Cardiac ventricle fibroblast (primary cell): ENCODE data around the gene SLC22A17. TPM values are rescaled to one million over a fixed set of nuclear protein-coding genes. Genes with fewer than 3 reads are reported as not detected.

Experiments used
- total RNA-seq: library from RNA; depleted of rRNA; stranded (reverse); fragments of >200 nt; gene quantifications from 2 replicates; pipeline ENCODE4 v1.2.3, GENCODE V29; 2015

SLC22A17 gene
- 26.1 and 33.0 TPM in 2 replicates for total RNA-seq

GRCh38 chr14:23352506-23353432, at the start of gene SLC22A17:
SLC22A17 (minus strand) TSS chr14:23352887.

DNA sequence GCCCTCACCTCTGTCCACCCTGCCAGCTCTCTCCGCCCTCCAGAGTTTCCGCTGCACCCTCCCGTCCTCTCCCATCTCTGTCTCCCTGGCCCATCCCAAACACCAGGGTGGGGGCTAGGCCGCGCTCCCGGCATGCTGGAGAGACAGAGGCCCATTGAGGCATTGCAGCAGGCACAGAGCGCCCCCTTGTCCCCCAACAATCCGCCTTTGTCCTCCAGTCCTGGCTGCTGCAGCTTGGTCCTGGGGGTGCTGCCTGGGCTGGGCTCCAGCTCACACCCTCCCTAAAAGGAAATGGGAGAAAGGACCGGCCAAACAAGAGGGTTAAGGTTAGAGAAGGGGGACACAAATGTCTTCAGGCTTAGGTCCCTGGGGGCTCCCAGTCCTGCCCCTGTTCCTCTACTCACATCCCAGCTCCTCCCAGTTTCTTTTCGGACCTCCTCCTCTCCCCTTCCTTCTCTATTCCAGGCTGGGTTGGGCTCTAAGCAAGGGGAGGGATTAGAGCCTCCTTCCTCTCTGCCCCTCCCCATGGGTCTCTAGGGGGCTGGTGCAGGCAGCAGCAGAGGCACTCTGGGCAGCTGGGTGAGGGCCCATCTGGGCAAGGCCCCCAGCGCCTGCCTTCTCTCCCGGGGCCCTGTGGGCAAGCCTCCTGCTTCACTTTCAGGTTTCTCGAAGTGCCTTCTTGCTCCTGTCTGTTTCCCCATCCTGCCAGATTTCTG, 24.0 kb upstream of the SLC22A17 start, which contains the start of gene CMTM5:
Gene CMTM5, plus strand, starts transcription at position 565 of the 716 bp plus-strand sequence. CDS start 206 bp downstream, outside the sequence.

GRCh38 chr14:23372509-23372908, 19.8 kb upstream of the SLC22A17 start, which contains the start of gene IL25:
IL25 (plus strand) TSS chr14:23372809.

GRCh38 chr14:23365036-23365731, 12.5 kb upstream of the SLC22A17 start, which contains the start of gene EFS:
EFS (minus strand) TSS chr14:23365172; CDS start chr14:23365025, 147 bp downstream.

GRCh38 chr14:23320584-23321571, 31.8 kb downstream of the SLC22A17 start, which contains the start of gene PABPN1:
PABPN1 (plus strand) TSS chr14:23321457; CDS start chr14:23321470, 13 bp downstream.

GRCh38 chr14:23306412-23307145, 46.1 kb downstream of the SLC22A17 start, which contains the start of gene BCL2L2:
BCL2L2 (plus strand) TSS chr14:23306833; CDS start chr14:23307768, 935 bp downstream.

GRCh38 chr14:23302290-23303225, 50.1 kb downstream of the SLC22A17 start, which contains the start of gene PPP1R3E:
PPP1R3E (minus strand) TSS chr14:23302859; CDS start chr14:23302576, 283 bp downstream.

Other genes with a start within 250 kb of the SLC22A17 start
- 0.69 and 0.83 TPM in 2 replicates for gene CIROP, start 247.9 kb downstream of the SLC22A17 start, total RNA-seq
- gene CEBPE, start 233.6 kb downstream of the SLC22A17 start, total RNA-seq: not detected in 2 replicates
- 11.2 and 13.9 TPM in 2 replicates for gene SLC7A8, start 169.2 kb downstream of the SLC22A17 start, total RNA-seq
- gene RNF212B, start 115.0 kb downstream of the SLC22A17 start, total RNA-seq: not detected in 2 replicates
- gene HOMEZ, start 66.8 kb downstream of the SLC22A17 start, total RNA-seq: 6.7 and 8.2 TPM in 2 replicates
- 4.9 and 9.9 TPM in 2 replicates for gene PPP1R3E, start 50.0 kb downstream of the SLC22A17 start, total RNA-seq
- 10.2 and 11.8 TPM in 2 replicates for gene BCL2L2, start 46.1 kb downstream of the SLC22A17 start, total RNA-seq
- 31.1 and 35.1 TPM in 2 replicates for gene PABPN1, start 31.4 kb downstream of the SLC22A17 start, total RNA-seq
- gene EFS, start 12.3 kb upstream of the SLC22A17 start, total RNA-seq: 6.7 and 8.9 TPM in 2 replicates
- gene IL25, start 19.9 kb upstream of the SLC22A17 start, total RNA-seq: not detected in 2 replicates
- gene CMTM5, start 24.2 kb upstream of the SLC22A17 start, total RNA-seq: not detected in 2 replicates
- gene MYH6, start 55.4 kb upstream of the SLC22A17 start, total RNA-seq: not detected in 2 replicates
- gene MYH7, start 82.8 kb upstream of the SLC22A17 start, total RNA-seq: not detected in 2 replicates
- gene NGDN, start 116.8 kb upstream of the SLC22A17 start, total RNA-seq: 18.8 and 30.0 TPM in 2 replicates
- 0.44 TPM in 1 of 2 replicates, not detected in the other for gene ZFHX2, start 198.9 kb upstream of the SLC22A17 start, total RNA-seq
- 12.8 and 18.7 TPM in 2 replicates for gene THTPA, start 203.4 kb upstream of the SLC22A17 start, total RNA-seq
- gene AP1G2, start 214.9 kb upstream of the SLC22A17 start, total RNA-seq: 10.6 and 22.3 TPM in 2 replicates
- not detected in 2 replicates for gene JPH4, start 225.9 kb upstream of the SLC22A17 start, total RNA-seq